Gastrocnemius medialis (tissue), 4 donors: ENCODE data around the gene WDR17.

Experiments
- CTCF ChIP-seq, 5 experiments: fragments of 450-650 bp in 3 of 5; fragments of 200-600 bp in 2 of 5; sonication (generic) in 2 of 5; IDR thresholded peaks in 4 of 5; conservative IDR thresholded peaks in 1 of 5; 1 replicate in 4 of 5; 2 replicates in 1 of 5; pipeline ENCODE4 v1.5.1; 2016 to 2019; ENCODE audit warnings: antibody characterized with exemption in 5 of 5, mild to moderate bottlenecking in 3 of 5, moderate library complexity in 3 of 5
- POLR2A ChIP-seq, 2 donors: fragments of 450-650 bp; IDR thresholded peaks; one replicate each; pipeline ENCODE4 v1.6.1; 2017; ENCODE audit warnings: antibody characterized with exemption in 2 of 2, mild to moderate bottlenecking in 2 of 2, moderate library complexity in 2 of 2

DNA sequence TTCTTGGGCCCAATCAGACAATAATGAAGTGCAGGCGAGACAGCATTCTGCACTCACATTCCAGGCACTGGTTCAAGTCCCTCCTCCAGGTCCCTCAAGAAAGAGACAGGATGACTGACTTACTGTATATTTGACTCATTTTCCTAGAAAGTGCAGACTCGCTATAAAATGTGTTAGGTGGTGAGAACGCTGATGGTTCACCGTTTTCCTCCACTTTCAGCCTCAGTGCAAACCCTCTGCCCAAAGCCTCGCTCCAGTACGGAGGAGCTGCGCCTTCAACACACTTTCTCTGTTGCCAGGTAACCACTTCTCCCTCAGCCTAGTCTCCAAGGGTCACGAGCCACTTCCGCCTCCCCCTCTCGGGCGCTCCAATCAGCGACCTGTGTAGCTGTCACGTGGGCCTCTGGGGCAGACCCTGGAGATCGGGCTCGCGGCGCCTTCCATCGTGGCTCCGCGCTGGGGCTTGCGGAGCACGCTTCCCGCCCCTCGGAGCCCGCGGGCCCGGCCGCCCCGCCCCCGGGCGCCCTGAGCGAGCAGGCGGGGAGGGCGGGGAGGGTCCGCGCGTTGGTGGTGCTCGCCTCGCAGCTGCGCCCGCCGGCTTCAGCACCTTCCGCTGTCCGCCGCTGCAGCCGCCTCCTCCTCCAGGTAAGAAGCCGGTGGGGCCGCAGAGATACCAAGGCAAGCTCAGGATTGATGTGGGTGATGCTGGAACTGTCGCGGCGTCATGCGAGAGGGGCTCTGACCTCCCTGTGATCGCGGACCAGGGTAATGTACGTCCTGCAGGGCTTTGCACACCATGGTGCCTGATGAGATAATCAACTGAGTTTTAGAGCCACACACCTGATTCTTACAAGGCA is at the start of gene WDR17:
- TF ChIP-seq CTCF (IDR thresholded peaks at IDR 0.05 in 4 of 5, conservative IDR thresholded peaks at IDR 0.05 in 1 of 5) (no peak), POLR2A (IDR thresholded peaks at IDR 0.05) (no peak)
